Suprapubic skin (tissue), 4 donors: Measurements from ENCODE around the gene RRP8. TPM values are rescaled to one million over a fixed set of nuclear protein-coding genes. Genes with fewer than 3 reads are reported as not detected.

Experiments
- DNase-seq, 2 donors: peaks; one replicate each; pipeline ENCODE4 v3.0.0-alpha.2; 2019; ENCODE audit warnings: low spot score in 2 of 2
- H3K27ac ChIP-seq: fragments of 200-600 bp; sonication (generic); one replicate; pipeline ENCODE4 v1.5.1; 2019
- H3K27me3 ChIP-seq: fragments of 200-600 bp; sonication (generic); one replicate; pipeline ENCODE4 v1.5.1; 2019
- H3K36me3 ChIP-seq: fragments of 200-600 bp; sonication (generic); one replicate; pipeline ENCODE4 v1.5.1; 2019
- H3K4me1 ChIP-seq: fragments of 200-600 bp; sonication (generic); one replicate; pipeline ENCODE4 v1.5.1; 2019
- H3K4me3 ChIP-seq: fragments of 200-600 bp; sonication (generic); one replicate; pipeline ENCODE4 v1.5.1; 2019; ENCODE audit warnings: mild to moderate bottlenecking
- H3K9me3 ChIP-seq: fragments of 200-600 bp; sonication (generic); one replicate; pipeline ENCODE4 v1.5.1; 2019
- EP300 ChIP-seq: sonication (generic); formaldehyde crosslinking; IDR thresholded peaks from one replicate; pipeline ENCODE4 v1.6.1; 2017; ENCODE audit warnings: antibody characterized with exemption
- POLR2A ChIP-seq, 2 donors: fragments of 450-650 bp; IDR thresholded peaks; one replicate each; pipeline ENCODE4 v1.6.1; 2017; ENCODE audit warnings: antibody characterized with exemption in 2 of 2, mild to moderate bottlenecking in 2 of 2, moderate library complexity in 2 of 2
- POLR2AphosphoS5 ChIP-seq, 3 donors: sonication (generic); formaldehyde crosslinking; IDR thresholded peaks; one replicate each; pipeline ENCODE4 v1.6.1; 2017; ENCODE audit warnings: antibody characterized with exemption in 3 of 3
- WGBS: methylation state at CpG from one replicate; pipeline ENCODE4 v1.1.5; 2018; 5-methylcytosine and 5-hydroxymethylcytosine counted together
- total RNA-seq, 4 donors: library from RNA; depleted of rRNA; stranded (reverse); fragments of >200 nt; gene quantifications; one replicate each; pipeline ENCODE4 v1.1.0, GENCODE V29; 2016
- TF ChIP-seq, protein P1 (sequence below), 2 donors: fragments of 200-600 bp in 1 of 2; fragments of 450-650 bp in 1 of 2; sonication (generic) in 1 of 2; IDR thresholded peaks; one replicate each; pipeline ENCODE4 v1.5.1; 2016 to 2019; ENCODE audit warnings: antibody characterized with exemption in 2 of 2, mild to moderate bottlenecking in 1 of 2, moderate library complexity in 1 of 2

RRP8 gene
- total RNA-seq, 4 donors from 2014 or later: 15.9 to 33.6 (median 18.3) TPM

DNA sequence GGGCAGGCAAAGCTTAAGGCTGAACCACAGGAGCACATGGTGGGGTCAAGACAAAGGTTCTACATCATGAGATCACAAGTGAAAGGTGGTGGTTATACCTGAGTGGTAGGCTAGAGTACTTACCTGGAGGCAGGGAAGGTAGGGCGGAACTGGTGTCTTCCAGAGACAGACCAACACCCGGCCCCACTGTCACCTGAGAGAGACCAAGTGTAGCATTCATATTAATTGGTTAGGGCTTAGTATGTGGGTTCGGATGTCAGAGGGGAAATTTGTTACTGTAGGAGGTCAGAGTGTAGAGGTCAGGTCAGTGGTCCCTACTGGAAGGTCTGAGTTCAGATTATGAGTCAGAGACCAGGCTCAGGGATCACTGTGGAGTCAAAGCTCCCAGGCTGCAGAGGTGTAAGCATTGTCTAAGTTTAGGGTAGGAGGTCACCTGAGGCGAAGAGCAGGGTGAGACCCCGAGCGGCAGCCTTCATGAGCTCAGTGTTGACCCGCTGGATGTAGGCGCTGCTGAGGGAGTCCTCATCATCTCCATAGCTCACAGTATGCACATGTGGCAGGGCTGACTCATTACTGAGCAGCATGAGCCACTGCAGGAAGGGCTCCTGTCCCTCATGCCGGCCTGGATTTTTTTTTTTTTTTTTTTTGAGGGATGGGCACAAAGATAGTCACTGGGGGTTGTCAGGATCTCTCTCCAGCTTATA, 12.6 kb upstream of the RRP8 start:
- Histone ChIP-seq H3K4me3 (no peak overlapping the region), H3K36me3 (peaks cover 14% of the 10 kb centered on the region), H3K9me3 (no peaks in the 10 kb centered on the region), H3K27ac (no peak overlapping the region), H3K27me3 (no peaks in the 10 kb centered on the region), H3K4me1 (peaks cover 47% of the 10 kb centered on the region)
- WGBS: 93% methylated on average over 9 of the region's 9 CpGs
- no peak for DNase-seq
- TF ChIP-seq POLR2AphosphoS5 (IDR thresholded peaks at IDR 0.05) (no peak), EP300 (no peak), POLR2A (IDR thresholded peaks at IDR 0.05) (no peak)
- TF ChIP-seq, protein P1, sequence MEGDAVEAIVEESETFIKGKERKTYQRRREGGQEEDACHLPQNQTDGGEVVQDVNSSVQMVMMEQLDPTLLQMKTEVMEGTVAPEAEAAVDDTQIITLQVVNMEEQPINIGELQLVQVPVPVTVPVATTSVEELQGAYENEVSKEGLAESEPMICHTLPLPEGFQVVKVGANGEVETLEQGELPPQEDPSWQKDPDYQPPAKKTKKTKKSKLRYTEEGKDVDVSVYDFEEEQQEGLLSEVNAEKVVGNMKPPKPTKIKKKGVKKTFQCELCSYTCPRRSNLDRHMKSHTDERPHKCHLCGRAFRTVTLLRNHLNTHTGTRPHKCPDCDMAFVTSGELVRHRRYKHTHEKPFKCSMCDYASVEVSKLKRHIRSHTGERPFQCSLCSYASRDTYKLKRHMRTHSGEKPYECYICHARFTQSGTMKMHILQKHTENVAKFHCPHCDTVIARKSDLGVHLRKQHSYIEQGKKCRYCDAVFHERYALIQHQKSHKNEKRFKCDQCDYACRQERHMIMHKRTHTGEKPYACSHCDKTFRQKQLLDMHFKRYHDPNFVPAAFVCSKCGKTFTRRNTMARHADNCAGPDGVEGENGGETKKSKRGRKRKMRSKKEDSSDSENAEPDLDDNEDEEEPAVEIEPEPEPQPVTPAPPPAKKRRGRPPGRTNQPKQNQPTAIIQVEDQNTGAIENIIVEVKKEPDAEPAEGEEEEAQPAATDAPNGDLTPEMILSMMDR (IDR thresholded peaks at IDR 0.05): no peak

DNA sequence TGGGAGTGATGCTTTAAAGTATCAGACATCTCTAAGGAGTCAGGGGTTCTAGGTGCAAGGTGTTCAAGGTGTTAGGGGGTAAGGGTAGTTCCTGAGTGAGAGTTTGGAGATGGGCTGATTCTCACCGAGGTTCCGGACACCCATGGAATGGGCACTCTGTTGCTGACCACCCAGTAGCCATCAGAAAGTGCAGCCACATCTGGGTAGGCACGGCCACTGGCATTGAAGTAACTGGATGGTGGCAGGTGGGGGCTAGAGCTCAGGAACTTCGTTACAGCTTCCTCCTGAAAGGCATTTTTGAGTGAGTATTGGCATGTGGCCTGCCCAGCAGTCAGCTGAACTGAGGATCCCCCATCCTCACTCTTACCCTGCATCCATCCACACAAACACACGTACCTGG, 11.6 kb upstream of the RRP8 start:
- Histone ChIP-seq H3K27ac (no peak overlapping the region), H3K4me1 (peaks cover 51% of the 10 kb centered on the region)
- WGBS: 100% methylated on average over 5 of the region's 5 CpGs

DNA sequence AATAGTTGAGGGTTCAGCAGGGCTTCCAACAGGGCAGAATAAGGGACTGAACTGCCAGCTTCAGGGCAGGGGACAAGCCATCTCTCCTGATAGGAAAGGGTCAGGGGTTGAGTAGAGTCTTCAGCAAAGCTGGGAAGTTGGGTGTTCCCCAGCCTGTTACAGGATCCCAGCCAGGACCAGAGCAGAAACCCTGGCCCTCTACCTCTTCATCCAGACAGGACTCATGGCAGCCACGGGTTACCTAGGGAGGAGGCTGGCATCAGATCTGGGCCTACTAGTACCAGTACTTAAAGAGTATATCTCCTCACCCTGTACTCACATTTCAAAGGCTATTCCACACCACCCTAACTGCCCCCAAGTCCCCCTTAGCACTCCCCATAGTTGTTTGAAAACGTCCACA, 11.0 kb upstream of the RRP8 start:
- TF ChIP-seq POLR2AphosphoS5 (IDR thresholded peaks at IDR 0.05) (no peak), EP300 (no peak), POLR2A (IDR thresholded peaks at IDR 0.05) (no peak)
- TF ChIP-seq, protein P1 (IDR thresholded peaks at IDR 0.05): no peak
- Histone ChIP-seq H3K27me3 (no peaks in the 10 kb centered on the region), H3K4me3 (no peak overlapping the region), H3K9me3 (no peaks in the 10 kb centered on the region), H3K4me1 (peaks cover 47% of the 10 kb centered on the region), H3K36me3 (peaks cover 28% of the 10 kb centered on the region), H3K27ac (no peak overlapping the region)
- 100% methylated on average over 2 of the region's 2 CpGs for WGBS
- DNase-seq: no peak

More for the DNA sequence above, 11.6 kb upstream of the RRP8 start:
- TF ChIP-seq EP300 (no peak), POLR2A (IDR thresholded peaks at IDR 0.05) (no peak), POLR2AphosphoS5 (IDR thresholded peaks at IDR 0.05) (no peak)
- TF ChIP-seq, protein P1 (IDR thresholded peaks at IDR 0.05): no peak
- Histone ChIP-seq H3K27me3 (no peaks in the 10 kb centered on the region), H3K4me3 (no peak overlapping the region), H3K36me3 (peaks cover 22% of the 10 kb centered on the region), H3K9me3 (no peaks in the 10 kb centered on the region)
- no peak for DNase-seq

DNA sequence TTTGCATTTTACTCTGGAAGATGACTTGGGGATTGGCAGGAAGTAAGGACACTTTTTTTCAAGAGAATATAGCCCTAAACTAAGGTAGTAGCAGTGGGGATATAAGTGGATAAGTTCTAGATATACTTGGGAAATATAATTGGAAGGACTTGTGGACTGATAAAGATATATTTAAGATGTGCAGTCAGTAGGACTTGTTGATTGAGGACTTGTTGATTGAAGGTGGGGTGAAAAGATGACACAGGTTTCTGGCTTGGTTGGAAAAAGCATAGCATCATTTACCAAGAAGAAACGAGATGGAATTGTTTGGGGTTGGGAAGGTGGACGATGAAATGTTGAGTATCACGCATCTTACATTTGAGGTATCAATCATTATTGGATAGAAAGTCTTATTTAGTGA, 10.1 kb upstream of the RRP8 start:
- no peaks in the 10 kb centered on the region for H3K27me3 ChIP-seq
- no peak overlapping the region for H3K4me3 ChIP-seq
- peaks cover 37% of the 10 kb centered on the region for H3K36me3 ChIP-seq
- DNase-seq: no peak
- H3K4me1 ChIP-seq: peaks cover 41% of the 10 kb centered on the region
- WGBS: 86% methylated on average over 3 of the region's 3 CpGs
- no peaks in the 10 kb centered on the region for H3K9me3 ChIP-seq
- no peak for TF ChIP-seq POLR2A (IDR thresholded peaks at IDR 0.05)
- no peak for TF ChIP-seq POLR2AphosphoS5 (IDR thresholded peaks at IDR 0.05)
- H3K27ac ChIP-seq: peak overlapping the region; percentile 97

DNA sequence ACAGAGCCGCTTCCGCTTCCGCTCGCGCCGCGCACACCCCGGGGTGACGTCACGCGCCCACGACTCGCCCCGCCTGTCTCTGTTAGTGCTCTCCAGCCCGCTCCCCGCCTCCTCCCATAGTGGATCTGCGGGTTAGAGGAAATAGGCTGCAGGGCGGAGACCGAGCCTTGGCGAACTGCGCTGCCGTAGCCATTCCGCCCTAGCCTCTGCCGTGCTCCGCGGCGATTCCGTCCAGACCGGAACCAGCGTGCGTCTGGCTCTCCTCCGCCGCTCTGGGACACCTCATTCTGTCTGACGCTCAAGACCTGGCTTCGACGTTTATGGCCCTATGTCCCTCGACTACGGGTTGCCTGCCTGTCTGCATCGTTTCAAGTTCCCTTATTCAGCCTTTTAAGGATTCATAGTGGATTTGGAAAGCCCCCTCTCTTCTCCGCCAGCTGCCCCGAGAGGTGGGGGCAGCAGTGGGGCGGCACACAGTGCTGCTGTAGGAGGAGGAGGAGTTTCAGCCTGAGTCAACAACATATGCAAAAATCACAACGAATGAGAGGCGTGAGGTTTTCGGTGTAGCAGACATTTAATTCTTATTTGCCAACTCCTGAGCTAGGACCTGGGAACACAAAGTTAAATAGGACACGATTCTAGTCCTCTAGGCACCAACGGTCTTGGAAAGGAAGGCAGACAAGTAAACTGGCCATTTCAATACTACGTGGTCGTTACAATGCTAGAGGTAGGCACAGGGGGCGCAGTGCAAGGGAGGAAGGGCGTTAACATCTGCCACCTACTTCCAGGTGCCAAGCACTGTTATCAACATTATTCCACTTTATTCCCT, 9.0 kb upstream of the RRP8 start, which contains the start of gene TAF10:
Gene TAF10, minus strand, starts transcription at position 4 of the 829 bp plus-strand sequence. CDS start 27 bp downstream, outside the sequence.
- Histone ChIP-seq H3K27me3 (no peaks in the 10 kb centered on the region), H3K27ac (peak within 1 kb of the TSS; percentile 97), H3K4me1 (peaks cover 41% of the 10 kb centered on the region), H3K36me3 (peaks cover 45% of the 10 kb centered on the region), H3K4me3 (peak within 1 kb of the TSS; percentile 72), H3K9me3 (no peaks in the 10 kb centered on the region)
- TF ChIP-seq EP300 (peak; percentile 9), POLR2A (IDR thresholded peaks at IDR 0.05) (peak; percentile 14 to 86), POLR2AphosphoS5 (IDR thresholded peaks at IDR 0.05) (peak; percentile 54 to 94 (median 86))
- TF ChIP-seq, protein P1 (IDR thresholded peaks at IDR 0.05): peak in 1 of 2 donors; percentile 16
- 2% methylated on average over 27 of the region's 51 CpGs for WGBS
- peak; percentile 98 for DNase-seq
